Measurements from ENCODE around the gene FAM20C.

FAM20C gene

DNA sequence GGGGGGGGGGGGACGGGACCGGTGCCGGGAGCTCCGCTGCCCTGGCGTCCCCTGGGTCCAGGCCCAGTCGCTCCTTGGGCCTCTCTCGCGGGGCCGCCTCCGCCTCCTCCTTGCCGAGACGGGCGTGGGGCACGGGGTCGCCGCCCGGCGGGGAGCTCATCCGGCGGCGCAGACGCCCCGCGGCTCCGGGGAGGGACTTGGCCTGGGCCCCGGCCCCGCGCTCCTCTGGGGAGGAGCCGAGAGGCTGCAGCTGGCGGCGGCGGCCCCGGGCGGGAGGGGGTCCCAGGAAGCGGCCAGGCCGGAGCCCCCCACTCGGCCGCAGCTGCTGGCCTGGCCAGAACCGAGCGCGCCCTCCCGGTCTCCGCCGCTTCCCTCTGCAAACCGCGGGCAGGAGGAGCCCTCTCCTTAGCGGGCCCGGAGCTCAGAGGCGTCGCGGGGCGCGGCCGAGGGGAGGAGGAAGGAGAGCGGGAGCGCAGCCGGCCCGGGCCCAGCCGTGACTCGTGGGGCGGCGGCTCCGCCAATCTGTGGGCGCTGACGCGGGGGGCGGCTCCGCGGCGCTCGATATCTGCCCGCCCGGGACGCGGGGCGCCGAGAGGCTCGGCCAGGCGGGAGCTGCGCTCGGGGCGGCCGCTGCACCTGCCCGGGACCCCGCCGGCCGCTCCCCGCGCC lies at the start of gene FAM20C:
FAM20C (plus strand) TSS at position 591 of the 669 bp plus-strand sequence. CDS start 629 bp downstream, outside the sequence.
- H3K36me3 ChIP-seq (ENCODE audit: insufficient read depth): no peaks in the 10 kb centered on the region
- no peak within 1 kb of the TSS for H3K9ac ChIP-seq
- H2AFZ ChIP-seq (ENCODE audit: low read depth): no peak within 1 kb of the TSS
- no peaks in the 10 kb centered on the region for H4K20me1 ChIP-seq (ENCODE audit: insufficient read depth)
- H3K79me2 ChIP-seq (ENCODE audit: insufficient read depth, low read depth): no peaks in the 10 kb centered on the region
- no peak within 1 kb of the TSS for H3K4me3 ChIP-seq (IDR thresholded peaks at IDR 0.05; ENCODE audit: insufficient read depth, low read depth, low read length)
- H3K27ac ChIP-seq: no peak within 1 kb of the TSS
- no peak within 1 kb of the TSS for H3K4me2 ChIP-seq
- TF ChIP-seq, protein P1, sequence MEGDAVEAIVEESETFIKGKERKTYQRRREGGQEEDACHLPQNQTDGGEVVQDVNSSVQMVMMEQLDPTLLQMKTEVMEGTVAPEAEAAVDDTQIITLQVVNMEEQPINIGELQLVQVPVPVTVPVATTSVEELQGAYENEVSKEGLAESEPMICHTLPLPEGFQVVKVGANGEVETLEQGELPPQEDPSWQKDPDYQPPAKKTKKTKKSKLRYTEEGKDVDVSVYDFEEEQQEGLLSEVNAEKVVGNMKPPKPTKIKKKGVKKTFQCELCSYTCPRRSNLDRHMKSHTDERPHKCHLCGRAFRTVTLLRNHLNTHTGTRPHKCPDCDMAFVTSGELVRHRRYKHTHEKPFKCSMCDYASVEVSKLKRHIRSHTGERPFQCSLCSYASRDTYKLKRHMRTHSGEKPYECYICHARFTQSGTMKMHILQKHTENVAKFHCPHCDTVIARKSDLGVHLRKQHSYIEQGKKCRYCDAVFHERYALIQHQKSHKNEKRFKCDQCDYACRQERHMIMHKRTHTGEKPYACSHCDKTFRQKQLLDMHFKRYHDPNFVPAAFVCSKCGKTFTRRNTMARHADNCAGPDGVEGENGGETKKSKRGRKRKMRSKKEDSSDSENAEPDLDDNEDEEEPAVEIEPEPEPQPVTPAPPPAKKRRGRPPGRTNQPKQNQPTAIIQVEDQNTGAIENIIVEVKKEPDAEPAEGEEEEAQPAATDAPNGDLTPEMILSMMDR (conservative IDR thresholded peaks at IDR 0.05; ENCODE audit: low read depth, low read length): no peak
- no peaks in the 10 kb centered on the region for H3K4me1 ChIP-seq (ENCODE audit: low read depth, poor library complexity, severe bottlenecking)
- H3K27me3 ChIP-seq (ENCODE audit: insufficient read depth, low read depth): peaks cover 9% of the 10 kb centered on the region; the same call in 1 of the 2 replicates

DNA sequence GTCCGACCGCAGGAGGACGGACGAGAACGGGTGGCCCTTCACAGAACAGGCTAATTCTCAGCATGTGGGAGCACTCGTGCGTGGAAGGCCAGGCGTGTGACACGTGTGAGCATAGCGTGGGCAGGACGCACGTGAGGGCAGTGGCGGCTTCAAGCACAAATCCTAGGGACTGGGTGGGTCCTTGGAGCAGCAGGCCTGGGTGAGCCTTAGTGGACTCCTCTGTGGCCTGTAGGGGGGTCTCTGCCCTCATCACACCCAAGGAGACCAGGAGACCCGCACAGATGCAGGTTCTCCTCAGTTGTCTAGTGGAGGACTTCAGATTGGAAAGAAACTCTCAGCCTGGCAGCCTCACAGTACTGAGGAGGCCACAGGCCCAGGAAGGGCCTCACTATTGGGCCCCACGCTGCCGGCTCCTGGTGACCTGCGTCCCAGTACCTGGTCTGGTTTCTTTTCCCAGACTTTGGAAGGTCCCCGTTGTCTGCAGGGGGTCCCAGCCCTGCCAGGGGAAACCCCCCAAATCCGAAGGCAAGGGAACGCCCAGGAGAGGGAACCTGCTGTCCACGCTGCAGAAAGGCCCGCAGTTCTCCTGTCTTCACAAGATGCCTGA lies 49.1 kb upstream of the FAM20C start:
- TF ChIP-seq, protein P1 (conservative IDR thresholded peaks at IDR 0.05; ENCODE audit: low read depth, low read length): no peak
- Histone ChIP-seq H3K36me3 (ENCODE audit: insufficient read depth) (no peaks in the 10 kb centered on the region), H3K27me3 (ENCODE audit: insufficient read depth, low read depth) (peaks cover 76% of the 10 kb centered on the region), H3K27ac (no peak overlapping the region), H3K79me2 (ENCODE audit: insufficient read depth, low read depth) (no peaks in the 10 kb centered on the region), H2AFZ (ENCODE audit: low read depth) (no peak overlapping the region), H3K9ac (no peak overlapping the region), H3K4me3 (IDR thresholded peaks at IDR 0.05; ENCODE audit: insufficient read depth, low read depth, low read length) (no peak overlapping the region), H3K4me2 (no peak overlapping the region), H3K4me1 (ENCODE audit: low read depth, poor library complexity, severe bottlenecking) (no peaks in the 10 kb centered on the region), H4K20me1 (ENCODE audit: insufficient read depth) (no peaks in the 10 kb centered on the region)

DNA sequence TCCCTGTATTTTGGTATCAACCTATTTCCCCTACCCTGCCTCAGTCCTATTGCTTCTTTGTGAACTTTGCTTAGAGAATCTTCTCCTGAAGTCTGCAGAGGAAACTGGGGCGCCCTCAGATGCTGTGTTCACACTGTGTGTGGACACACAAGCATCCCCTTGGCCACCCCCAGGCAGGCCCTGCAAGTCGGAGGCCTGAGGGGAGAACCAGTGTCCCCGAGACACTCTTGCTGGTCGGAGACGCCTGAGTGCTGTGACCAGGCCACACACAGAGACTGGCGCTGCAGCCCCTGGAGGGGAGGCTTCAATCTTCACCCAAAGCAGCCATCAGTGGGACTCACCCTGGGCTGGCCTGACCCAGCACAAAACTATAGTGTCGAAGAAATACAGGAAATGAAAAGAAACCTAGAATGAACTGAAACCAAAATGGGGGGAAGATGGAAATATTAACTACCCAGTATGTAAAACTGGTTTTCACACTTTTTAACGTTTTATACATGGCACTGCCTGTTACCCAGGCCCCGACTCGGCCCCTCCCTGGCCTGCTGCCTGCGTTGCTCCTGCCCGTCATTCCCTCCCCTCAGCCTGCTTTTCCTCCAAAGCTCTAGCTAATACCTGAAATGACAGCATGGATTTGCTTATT lies 48.4 kb upstream of the FAM20C start:
- no peak overlapping the region for H3K4me3 ChIP-seq (IDR thresholded peaks at IDR 0.05; ENCODE audit: insufficient read depth, low read depth, low read length)
- TF ChIP-seq, protein P1 (conservative IDR thresholded peaks at IDR 0.05; ENCODE audit: low read depth, low read length): no peak
- no peak overlapping the region for H2AFZ ChIP-seq (ENCODE audit: low read depth)
- H3K9ac ChIP-seq: no peak overlapping the region
- no peaks in the 10 kb centered on the region for H4K20me1 ChIP-seq (ENCODE audit: insufficient read depth)
- H3K27me3 ChIP-seq (ENCODE audit: insufficient read depth, low read depth): peaks cover 72% of the 10 kb centered on the region
- H3K36me3 ChIP-seq (ENCODE audit: insufficient read depth): no peaks in the 10 kb centered on the region
- H3K4me1 ChIP-seq (ENCODE audit: low read depth, poor library complexity, severe bottlenecking): no peaks in the 10 kb centered on the region
- H3K4me2 ChIP-seq: no peak overlapping the region
- no peak overlapping the region for H3K27ac ChIP-seq
- no peaks in the 10 kb centered on the region for H3K79me2 ChIP-seq (ENCODE audit: insufficient read depth, low read depth)

DNA sequence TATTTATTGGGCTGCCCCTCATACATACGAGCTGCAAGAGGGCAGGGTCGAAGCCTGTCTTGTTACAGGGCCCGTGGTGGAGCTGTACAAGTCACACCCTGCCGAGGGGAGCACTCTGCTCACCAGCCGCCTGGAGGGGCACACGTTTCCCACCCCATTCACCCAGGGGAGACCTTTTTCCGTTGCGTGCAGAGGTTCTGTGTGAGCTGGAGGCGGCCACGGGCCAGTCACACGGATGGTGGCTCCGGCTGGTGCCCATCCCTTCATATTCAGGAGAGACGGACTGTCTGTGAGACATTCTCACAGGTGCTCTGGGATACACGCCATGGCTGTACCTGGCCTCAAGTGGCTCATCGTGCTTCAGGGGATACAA lies 47.9 kb upstream of the FAM20C start:
- no peaks in the 10 kb centered on the region for H3K36me3 ChIP-seq (ENCODE audit: insufficient read depth)
- H3K4me2 ChIP-seq: no peak overlapping the region
- no peaks in the 10 kb centered on the region for H3K4me1 ChIP-seq (ENCODE audit: low read depth, poor library complexity, severe bottlenecking)
- no peak overlapping the region for H3K4me3 ChIP-seq (IDR thresholded peaks at IDR 0.05; ENCODE audit: insufficient read depth, low read depth, low read length)
- H3K27me3 ChIP-seq (ENCODE audit: insufficient read depth, low read depth): peaks cover 68% of the 10 kb centered on the region
- TF ChIP-seq, protein P1 (conservative IDR thresholded peaks at IDR 0.05; ENCODE audit: low read depth, low read length): no peak
- no peak overlapping the region for H2AFZ ChIP-seq (ENCODE audit: low read depth)
- no peaks in the 10 kb centered on the region for H4K20me1 ChIP-seq (ENCODE audit: insufficient read depth)
- no peaks in the 10 kb centered on the region for H3K79me2 ChIP-seq (ENCODE audit: insufficient read depth, low read depth)
- no peak overlapping the region for H3K27ac ChIP-seq
- no peak overlapping the region for H3K9ac ChIP-seq

All from KMS-11 (cell line).